H1 (cell line): ENCODE measurements around the gene RABGGTA. TPM values are rescaled to one million over a fixed set of nuclear protein-coding genes. Genes with fewer than 3 reads are reported as not detected.

Experiments used
- CTCF ChIA-PET: fragments of 300-600 bp; sonication (Branson Sonifier 250); formaldehyde crosslinking; loops from one replicate; lab custom pipeline; 2021; ENCODE audit not compliant: partially characterized antibody; lab: Charles Lee
- POLR2A ChIA-PET: fragments of 300-600 bp; sonication (Branson Sonifier 250); formaldehyde crosslinking; loops from one replicate; lab custom pipeline; 2021; ENCODE audit warnings: inconsistent platforms; ENCODE audit not compliant: partially characterized antibody; lab: Charles Lee
- DNase-seq, 2 experiments: peaks; one replicate each; pipeline versions ENCODE4 v3.0.0 to v3.0.0-alpha.2; 2010 to 2022; ENCODE audit warnings: low spot score in 2 of 2, low read depth in 1 of 2, mixed read lengths in 1 of 2
- FAIRE-seq: peaks from 2 replicates; lab custom pipeline; 2011; peaks lifted over from hg19 to GRCh38; lab: Jason Lieb, UNC
- H2AFZ ChIP-seq: 2 replicates; pipeline ENCODE4 v1.8.1; 2012; ENCODE audit warnings: low read length, inconsistent platforms
- H2AK5ac ChIP-seq: 2 replicates; pipeline ENCODE4 v1.6.1; 2013; ENCODE audit warnings: low read depth, low read length
- H2BK120ac ChIP-seq: replicated peaks from 2 replicates; pipeline ENCODE3; 2013; ENCODE audit warnings: low read depth, low read length, inconsistent platforms
- H2BK12ac ChIP-seq: 2 replicates; pipeline ENCODE4 v1.6.1; 2013; ENCODE audit warnings: low read depth, low read length
- H2BK15ac ChIP-seq: 2 replicates; pipeline ENCODE4 v1.6.1; 2013; ENCODE audit warnings: low read length
- H2BK20ac ChIP-seq: 2 replicates; pipeline ENCODE4 v1.6.1; 2013; ENCODE audit warnings: low read length
- H2BK5ac ChIP-seq: 2 replicates; pipeline ENCODE4 v1.6.1; 2013; ENCODE audit warnings: low read depth, low read length
- H3K14ac ChIP-seq: 2 replicates; pipeline ENCODE4 v1.6.1; 2013; ENCODE audit warnings: inconsistent platforms; ENCODE audit not compliant: insufficient read length
- H3K18ac ChIP-seq: 2 replicates; pipeline ENCODE4 v1.6.1; 2013; ENCODE audit warnings: low read length; ENCODE audit errors: extremely low read depth
- H3K23ac ChIP-seq: 2 replicates; pipeline ENCODE4 v1.6.1; 2013; ENCODE audit warnings: inconsistent platforms; ENCODE audit not compliant: insufficient read length
- H3K23me2 ChIP-seq: 2 replicates; pipeline ENCODE4 v1.6.1; 2013; ENCODE audit warnings: low read depth, low read length
- H3K27ac ChIP-seq: 2 replicates; pipeline ENCODE4 v1.6.1; 2011; ENCODE audit warnings: low read depth, low read length, inconsistent platforms
- H3K27me3 ChIP-seq, 4 experiments: replicated peaks in 1 of 4; 1 replicate in 1 of 4; 2 replicates in 3 of 4; pipeline versions ENCODE4 v1.6.1 to v1.8.1; 2011 to 2013; ENCODE audit warnings: low read length in 3 of 4, mild to moderate bottlenecking in 3 of 4, inconsistent platforms in 2 of 4, mixed read lengths in 2 of 4, moderate library complexity in 1 of 4; ENCODE audit not compliant: control insufficient read depth in 3 of 4, insufficient read depth in 3 of 4; ENCODE audit errors: extremely low read depth in 1 of 4
- H3K36me3 ChIP-seq, 4 experiments: 2 replicates each; pipeline versions ENCODE4 v1.6.1 to v1.8.1; 2011 to 2013; ENCODE audit warnings: mild to moderate bottlenecking in 4 of 4, low read length in 3 of 4, moderate library complexity in 2 of 4, control low read depth in 1 of 4, inconsistent platforms in 1 of 4; ENCODE audit not compliant: insufficient read depth in 4 of 4, control insufficient read depth in 2 of 4
- H3K4ac ChIP-seq: replicated peaks from 2 replicates; pipeline ENCODE3; 2013; ENCODE audit warnings: low read length, low read depth, mixed read lengths, inconsistent platforms; ENCODE audit not compliant: insufficient read length
- H3K4me1 ChIP-seq, 4 experiments: replicated peaks in 1 of 4; 1 replicate in 1 of 4; 2 replicates in 3 of 4; pipeline versions ENCODE4 v1.6.1 to v1.8.1; 2011 to 2013; ENCODE audit warnings: low read length in 3 of 4, inconsistent platforms in 2 of 4, mixed read lengths in 1 of 4; ENCODE audit not compliant: insufficient read depth in 4 of 4, control insufficient read depth in 3 of 4
- H3K4me2 ChIP-seq, 2 experiments: 2 replicates each; pipeline versions ENCODE4 v1.6.1 to v1.8.1; 2011 to 2013; ENCODE audit warnings: low read depth in 2 of 2, low read length in 2 of 2, control low read depth in 1 of 2, inconsistent platforms in 1 of 2, mild to moderate bottlenecking in 1 of 2; ENCODE audit not compliant: insufficient read depth in 1 of 2
- H3K4me3 ChIP-seq, 4 experiments: fragments of 200-600, 300-600 bp in 1 of 4; sonication (generic), shearing (Covaris generic), sonication (Bioruptor Twin) in 1 of 4; 2 replicates each; pipeline versions ENCODE4 v1.5.1 to v1.8.1; 2011 to 2016; ENCODE audit warnings: low read length in 4 of 4, low read depth in 3 of 4, control low read depth in 2 of 4, inconsistent platforms in 2 of 4, mild to moderate bottlenecking in 2 of 4, mixed read lengths in 1 of 4, moderate library complexity in 1 of 4; ENCODE audit not compliant: insufficient read depth in 2 of 4; ENCODE audit errors: extremely low read depth in 1 of 4
- H3K56ac ChIP-seq: replicated peaks from 2 replicates; pipeline ENCODE3; 2013; ENCODE audit warnings: low read depth, mild to moderate bottlenecking, mixed read lengths, low read length, inconsistent platforms; ENCODE audit not compliant: insufficient read length
- H3K79me1 ChIP-seq: 2 replicates; pipeline ENCODE4 v1.6.1; 2013; ENCODE audit warnings: low read depth, low read length, control low read depth
- H3K79me2 ChIP-seq, 2 experiments: 2 replicates each; pipeline versions ENCODE4 v1.6.1 to v1.8.1; 2012 to 2013; ENCODE audit warnings: low read length in 2 of 2, mild to moderate bottlenecking in 2 of 2, inconsistent platforms in 1 of 2; ENCODE audit not compliant: insufficient read depth in 2 of 2, control insufficient read depth in 1 of 2
- H3K9ac ChIP-seq, 4 experiments: replicated peaks in 1 of 4; 1 replicate in 1 of 4; 2 replicates in 3 of 4; pipeline versions ENCODE4 v1.6.1 to v1.8.1; 2011 to 2013; ENCODE audit warnings: low read depth in 3 of 4, low read length in 3 of 4, control low read depth in 2 of 4, mild to moderate bottlenecking in 2 of 4, moderate library complexity in 2 of 4, inconsistent platforms in 1 of 4; ENCODE audit errors: extremely low read depth in 1 of 4
- H3K9me3 ChIP-seq, 2 experiments: 2 replicates each; pipeline versions ENCODE4 v1.6.1 to v1.8.1; 2012 to 2013; ENCODE audit warnings: mild to moderate bottlenecking in 2 of 2, moderate library complexity in 2 of 2, control low read depth in 1 of 2, inconsistent platforms in 1 of 2, low read depth in 1 of 2, low read length in 1 of 2, mixed read lengths in 1 of 2; ENCODE audit not compliant: insufficient read depth in 2 of 2
- H4K20me1 ChIP-seq, 2 experiments: replicated peaks in 1 of 2; 2 replicates each; pipeline versions ENCODE3 to v1.8.1; 2011 to 2013; ENCODE audit warnings: inconsistent platforms in 2 of 2, low read length in 2 of 2, mild to moderate bottlenecking in 1 of 2; ENCODE audit not compliant: insufficient read depth in 2 of 2, control insufficient read depth in 1 of 2
- H4K5ac ChIP-seq: 2 replicates; pipeline ENCODE4 v1.6.1; 2013; ENCODE audit warnings: low read length, low read depth, mixed read lengths, inconsistent platforms; ENCODE audit not compliant: insufficient read length
- H4K8ac ChIP-seq: 2 replicates; pipeline ENCODE4 v1.8.0; 2013; ENCODE audit warnings: mild to moderate bottlenecking, moderate library complexity, low read length, inconsistent platforms; ENCODE audit not compliant: insufficient read depth; ENCODE audit errors: extremely low read depth
- H4K91ac ChIP-seq: replicated peaks from 2 replicates; pipeline ENCODE3; 2013; ENCODE audit warnings: low read length, mixed read lengths, inconsistent platforms; ENCODE audit not compliant: insufficient read length
- CREB1 ChIP-seq: IDR thresholded peaks from 2 replicates; pipeline ENCODE4 v1.6.1; 2012; ENCODE audit warnings: inconsistent platforms
- JUND ChIP-seq: IDR thresholded peaks from 2 replicates; pipeline ENCODE4 v1.6.1; 2011; ENCODE audit warnings: mild to moderate bottlenecking, improper control_type of control experiment, low read length
- POLR2A ChIP-seq, 2 experiments: IDR thresholded peaks; 1 replicate in 1 of 2; 2 replicates in 1 of 2; pipeline ENCODE4 v1.6.1; 2011; ENCODE audit warnings: low read depth in 2 of 2, low read length in 2 of 2, mild to moderate bottlenecking in 2 of 2; ENCODE audit errors: control extremely low read depth in 1 of 2
- SP2 ChIP-seq: IDR thresholded peaks from 2 replicates; pipeline ENCODE4 v1.6.1; 2012; ENCODE audit warnings: mild to moderate bottlenecking, low read length, inconsistent platforms
- WGBS, 2 experiments: shearing (Covaris generic) in 1 of 2; methylation state at CpG; one replicate each; pipeline versions ENCODE4 v1.1.6 to v1.1.7; 2013 to 2015; ENCODE audit warnings: low lambda C conversion rate in 2 of 2, mixed read lengths in 2 of 2, inconsistent platforms in 1 of 2, low coverage in 1 of 2, missing lambda C conversion rate in 1 of 2; ENCODE audit not compliant: insufficient replicate concordance in 2 of 2, insufficient coverage in 1 of 2, insufficient read length in 1 of 2; ENCODE audit errors: extremely low coverage in 1 of 2, missing lambda C conversion rate in 1 of 2; 5-methylcytosine and 5-hydroxymethylcytosine counted together
- long read RNA-seq, 2 experiments: library from RNA in 1 of 2; library from capped mRNA in 1 of 2; stranded (forward); transcript quantifications; one replicate each; pipeline ENCODE4 v2.0.0, GENCODE V29; 2021; ENCODE audit warnings: inconsistent platforms in 1 of 2
- polyA minus RNA-seq, 3 experiments: library from RNA; depleted of rRNA, polyadenylated mRNA; stranded (reverse); fragments of >200 nt; gene quantifications; 1 replicate in 2 of 3; 2 replicates in 1 of 3; pipeline ENCODE4 v1.2.3, GENCODE V29; 2011
- polyA plus RNA-seq, 7 experiments: library from polyadenylated mRNA; depleted of rRNA in 3 of 7; stranded (reverse) in 5 of 7; unstranded in 2 of 7; fragments of >200 nt in 5 of 7; fragments of 200-250 nt in 2 of 7; gene quantifications; 1 replicate in 5 of 7; 2 replicates in 1 of 7; 4 replicates in 1 of 7; pipeline versions ENCODE4 v1.2.1 to v1.2.3, GENCODE V29; 2011 to 2013; ENCODE audit warnings: missing spikeins in 2 of 7, mixed read lengths in 2 of 7
- total RNA-seq: library from RNA; stranded (reverse); fragmentation: NEBNext Ultra II Directional; extraction: Animal tissue kit (Norgen Biotek cat#: 25700); gene quantifications from 2 replicates; pipeline ENCODE4 v1.2.1, GENCODE V29; 2021
- TF ChIP-seq, protein P1 (sequence below): IDR thresholded peaks from 2 replicates; pipeline ENCODE4 v1.6.1; 2012; ENCODE audit warnings: inconsistent platforms
- TF ChIP-seq, protein P2 (sequence below), 3 experiments: IDR thresholded peaks; 1 replicate in 2 of 3; 2 replicates in 1 of 3; pipeline versions ENCODE4 v1.5.1 to v1.6.1; 2011; ENCODE audit warnings: low read length in 3 of 3, mild to moderate bottlenecking in 3 of 3, inconsistent platforms in 2 of 3, low read depth in 1 of 3, moderate library complexity in 1 of 3; ENCODE audit not compliant: insufficient read depth in 1 of 3; ENCODE audit errors: control extremely low read depth in 1 of 3

The RABGGTA gene
- total RNA-seq: 16.0 and 16.9 TPM in 2 replicates
- polyA plus RNA-seq (2011; rRNA removed): 49.8 and 65.1 TPM in 2 replicates
- polyA plus RNA-seq (2011; cell fraction: cytosol; rRNA removed): 30.0 TPM
- 150 TPM for polyA plus RNA-seq (2011; cell fraction: nucleus; rRNA removed)
- 17.0 to 25.2 TPM (median 20.7 TPM) in 4 replicates for polyA plus RNA-seq (2012, experiment 1 of 2)
- polyA plus RNA-seq (2012, experiment 2 of 2): 36.6 TPM
- polyA plus RNA-seq (2013, experiment 1 of 2): 22.1 TPM
- 19.9 TPM for polyA plus RNA-seq (2013, experiment 2 of 2)
- 34.2 and 35.5 TPM in 2 replicates for polyA minus RNA-seq (2011; rRNA and poly(A)+ RNA removed)
- 18.1 TPM for polyA minus RNA-seq (2011; cell fraction: cytosol; rRNA and poly(A)+ RNA removed)
- 40.0 TPM for polyA minus RNA-seq (2011; cell fraction: nucleus; rRNA and poly(A)+ RNA removed)
- long read RNA-seq, experiment 1, partial matches to known transcripts: 3 of 8 reads
- long read RNA-seq, experiment 1, other reads (novel, unspliced or antisense): 1 of 8 reads
- long read RNA-seq, experiment 2, partial matches to known transcripts: 1 of 1 reads
- long read RNA-seq, experiment 2, other reads (novel, unspliced or antisense): 0 of 1 reads

DNA sequence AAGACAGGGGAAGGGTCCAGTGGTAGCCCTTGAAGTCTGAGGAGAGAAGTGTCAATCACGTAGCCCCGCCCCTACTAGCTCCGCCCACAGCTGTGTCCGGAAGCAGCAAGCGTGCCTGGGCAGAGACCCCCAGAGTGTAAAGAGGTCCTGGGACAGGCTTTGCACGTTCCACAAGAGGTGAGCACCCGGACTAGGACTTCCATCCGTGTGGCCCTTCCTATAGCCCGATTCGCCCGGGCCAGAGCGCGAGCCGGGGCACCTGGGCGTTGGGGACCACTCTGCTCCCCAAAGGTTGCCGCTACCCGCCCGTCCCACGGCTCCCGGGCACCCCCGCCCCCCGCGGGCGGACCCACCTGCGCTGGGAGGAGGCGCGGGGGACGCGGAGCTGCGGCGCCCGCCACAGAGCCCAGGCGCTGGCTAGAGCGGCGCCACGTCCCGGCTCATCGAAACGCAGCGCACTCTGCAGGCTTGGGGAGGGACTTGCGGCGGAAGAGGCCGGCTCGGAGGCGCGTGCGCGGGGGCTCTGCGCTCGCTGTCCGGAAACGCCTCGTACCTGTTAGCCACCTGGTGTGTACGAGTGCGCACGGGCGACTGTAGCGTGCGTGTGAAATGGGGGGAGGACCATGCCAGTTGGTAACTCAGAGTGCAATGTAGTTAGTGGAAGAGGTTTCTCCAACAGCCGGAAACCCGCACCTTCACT is at the start of gene RABGGTA:
TSS of gene RABGGTA (minus strand) at position 464 of the 700 bp plus-strand sequence. CDS start 482 bp downstream, outside the sequence.
- peak within 1 kb of the TSS; percentile 98 for H4K8ac ChIP-seq
- no peak within 1 kb of the TSS for H3K23ac ChIP-seq
- no peaks in the 10 kb centered on the region for H3K9me3 ChIP-seq
- no peak for FAIRE-seq
- no peaks in the 10 kb centered on the region; a peak in 3 of 8 replicates for H3K36me3 ChIP-seq
- DNase-seq: peak; percentile 82 to 98
- WGBS, 2 experiments: 1% methylated on average over 55 of the region's 61 CpGs; no CpG with 5 or more reads in 1 of the 2 experiments
- peak within 1 kb of the TSS; percentile 94 for H2BK5ac ChIP-seq
- H4K91ac ChIP-seq: peak within 1 kb of the TSS; percentile 60
- H3K4me2 ChIP-seq: peak within 1 kb of the TSS; percentile 55 to 97
- H3K14ac ChIP-seq: no peak within 1 kb of the TSS
- peak within 1 kb of the TSS; percentile 70 to 93 (median 84); a peak in 6 of 7 replicates for H3K9ac ChIP-seq
- peak within 1 kb of the TSS; percentile 96 for H3K27ac ChIP-seq
- H3K4me3 ChIP-seq: peak within 1 kb of the TSS; percentile 61 to 89 (median 82)
- peak within 1 kb of the TSS; percentile 79 for H3K4ac ChIP-seq
- H2BK12ac ChIP-seq: no peak within 1 kb of the TSS
- peak within 1 kb of the TSS; percentile 91 for H4K5ac ChIP-seq
- H3K18ac ChIP-seq: peak within 1 kb of the TSS; percentile 71; the same call in 1 of the 2 replicates
- ChIA-PET CTCF (interaction anchor here (0.6 to 8.6 kb wide), 19 partner anchors 9 to 214 kb away, joined by 3 to 94 read pairs (median 7); partner anchors contain the start of genes CIDEB, DHRS1, GMPR2 and IRF9), POLR2A (interaction anchor here (0.8 to 3.8 kb wide), 30 partner anchors 9 to 286 kb away, joined by 3 to 26 read pairs (median 7); partner anchors contain the start of genes CHMP4A, CIDEB, DHRS1 and EMC9)
- H4K20me1 ChIP-seq: peaks cover 0 to 2% of the 10 kb centered on the region in 2 experiments
- H2AFZ ChIP-seq: peak within 1 kb of the TSS; percentile 36; the same call in 1 of the 2 replicates
- peaks cover 0 to 4% (median 2%) of the 10 kb centered on the region in 4 experiments; a peak in 4 of 7 replicates for H3K4me1 ChIP-seq
- peaks cover 5% of the 10 kb centered on the region for H3K23me2 ChIP-seq
- H3K79me1 ChIP-seq: no peaks in the 10 kb centered on the region
- no peaks in the 10 kb centered on the region; a peak in 1 of 7 replicates for H3K27me3 ChIP-seq
- H3K56ac ChIP-seq: peak within 1 kb of the TSS; percentile 81
- no peak within 1 kb of the TSS for H2AK5ac ChIP-seq
- H2BK120ac ChIP-seq: no peak within 1 kb of the TSS
- H3K79me2 ChIP-seq: no peaks in the 10 kb centered on the region
- no peak within 1 kb of the TSS for H2BK20ac ChIP-seq
- no peak within 1 kb of the TSS for H2BK15ac ChIP-seq
- peak in 1 of 2 experiments; percentile 96; a peak in 2 of 3 replicates for TF ChIP-seq POLR2A (IDR thresholded peaks at IDR 0.05; ENCODE audit: control extremely low read depth in 1 of 2, low read depth in 2 of 2, low read length in 2 of 2)
- TF ChIP-seq, protein P1, sequence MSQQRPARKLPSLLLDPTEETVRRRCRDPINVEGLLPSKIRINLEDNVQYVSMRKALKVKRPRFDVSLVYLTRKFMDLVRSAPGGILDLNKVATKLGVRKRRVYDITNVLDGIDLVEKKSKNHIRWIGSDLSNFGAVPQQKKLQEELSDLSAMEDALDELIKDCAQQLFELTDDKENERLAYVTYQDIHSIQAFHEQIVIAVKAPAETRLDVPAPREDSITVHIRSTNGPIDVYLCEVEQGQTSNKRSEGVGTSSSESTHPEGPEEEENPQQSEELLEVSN: peak; percentile 80; the same call in 1 of the 2 replicates
- TF ChIP-seq CREB1: peak; percentile 78
- TF ChIP-seq SP2: peak; percentile 92
- TF ChIP-seq JUND: peak; percentile 61
- TF ChIP-seq, protein P2, sequence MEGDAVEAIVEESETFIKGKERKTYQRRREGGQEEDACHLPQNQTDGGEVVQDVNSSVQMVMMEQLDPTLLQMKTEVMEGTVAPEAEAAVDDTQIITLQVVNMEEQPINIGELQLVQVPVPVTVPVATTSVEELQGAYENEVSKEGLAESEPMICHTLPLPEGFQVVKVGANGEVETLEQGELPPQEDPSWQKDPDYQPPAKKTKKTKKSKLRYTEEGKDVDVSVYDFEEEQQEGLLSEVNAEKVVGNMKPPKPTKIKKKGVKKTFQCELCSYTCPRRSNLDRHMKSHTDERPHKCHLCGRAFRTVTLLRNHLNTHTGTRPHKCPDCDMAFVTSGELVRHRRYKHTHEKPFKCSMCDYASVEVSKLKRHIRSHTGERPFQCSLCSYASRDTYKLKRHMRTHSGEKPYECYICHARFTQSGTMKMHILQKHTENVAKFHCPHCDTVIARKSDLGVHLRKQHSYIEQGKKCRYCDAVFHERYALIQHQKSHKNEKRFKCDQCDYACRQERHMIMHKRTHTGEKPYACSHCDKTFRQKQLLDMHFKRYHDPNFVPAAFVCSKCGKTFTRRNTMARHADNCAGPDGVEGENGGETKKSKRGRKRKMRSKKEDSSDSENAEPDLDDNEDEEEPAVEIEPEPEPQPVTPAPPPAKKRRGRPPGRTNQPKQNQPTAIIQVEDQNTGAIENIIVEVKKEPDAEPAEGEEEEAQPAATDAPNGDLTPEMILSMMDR (IDR thresholded peaks at IDR 0.05; ENCODE audit: control extremely low read depth in 1 of 3, insufficient read depth in 1 of 3, low read depth in 1 of 3, low read length in 3 of 3): peak; percentile 87 to 90 (median 90)
